GM12878 (cell line): ENCODE measurements around the gene HLA-B. TPM values are rescaled to one million over a fixed set of nuclear protein-coding genes. Genes with fewer than 3 reads are reported as not detected.

Source experiments
- ATAC-seq: fragments of 200-7000 bp; cut with Tn5 transposase; 3 replicates; pipeline ENCODE4 v1.9.1; 2020; ENCODE audit warnings: mild to moderate bottlenecking, moderate library complexity
- BruUV-seq: library from RNA; stranded (reverse); fragments of 400-500 nt; replicated peaks from 2 replicates; lab custom pipeline; 2021; lab: Mats Ljungman, UMichigan
- CTCF ChIA-PET: fragments of 300-600 bp; sonication (Branson Sonifier 250); formaldehyde crosslinking; extraction: SDS; loops from one replicate; lab custom pipeline; 2021; ENCODE audit warnings: inconsistent platforms; lab: Yijun Ruan, JAX
- POLR2A ChIA-PET: fragments of 350-600 bp; formaldehyde crosslinking; extraction: SDS; loops from one replicate; lab custom pipeline; 2021; ENCODE audit warnings: inconsistent platforms; lab: Charles Lee
- RAD21 ChIA-PET: fragments of 300-600 bp; sonication (Branson Sonifier 250); formaldehyde crosslinking; loops from one replicate; lab custom pipeline; 2023; ENCODE audit warnings: antibody characterized with exemption; ENCODE audit not compliant: unreplicated experiment; lab: Charles Lee
- SMC1A ChIA-PET: fragments of 300-600 bp; sonication (Branson Sonifier 250); formaldehyde crosslinking; loops from one replicate; lab custom pipeline; 2023; ENCODE audit not compliant: unreplicated experiment, uncharacterized antibody; lab: Charles Lee
- DNase-seq: peaks from one replicate; pipeline ENCODE4 v3.0.0-alpha.2; 2011; ENCODE audit warnings: low read depth, low spot score
- FAIRE-seq: peaks from 3 replicates; lab custom pipeline; 2011; peaks lifted over from hg19 to GRCh38; lab: Jason Lieb, UNC
- H2AFZ ChIP-seq: 2 replicates; pipeline ENCODE4 v1.6.0; 2011; ENCODE audit warnings: low read depth, low read length, control low read depth; ENCODE audit not compliant: control insufficient read depth
- H3K27ac ChIP-seq: 2 replicates; pipeline ENCODE4 v1.5.1; 2011; ENCODE audit warnings: control low read depth; ENCODE audit not compliant: control insufficient read depth, insufficient read depth
- H3K27me3 ChIP-seq, 2 experiments: replicated peaks in 1 of 2; 2 replicates each; pipeline versions ENCODE4 v1.6.0 to v1.6.1; 2011; ENCODE audit warnings: low read length in 1 of 2; ENCODE audit not compliant: control insufficient read depth in 2 of 2, insufficient read depth in 2 of 2
- H3K36me3 ChIP-seq, 2 experiments: 2 replicates each; pipeline ENCODE4 v1.5.1; 2011; ENCODE audit warnings: low read length in 1 of 2; ENCODE audit not compliant: control insufficient read depth in 2 of 2, insufficient read depth in 2 of 2
- H3K4me1 ChIP-seq: 2 replicates; pipeline ENCODE4 v1.6.1; 2011; ENCODE audit warnings: mild to moderate bottlenecking, low read length, moderate library complexity, mixed read lengths; ENCODE audit not compliant: control insufficient read depth, insufficient read depth
- H3K4me2 ChIP-seq: 2 replicates; pipeline ENCODE4 v1.6.0; 2011; ENCODE audit warnings: control low read depth; ENCODE audit not compliant: control insufficient read depth, insufficient read depth
- H3K4me3 ChIP-seq: fragments of 200-600 bp; sonication (generic); 2 replicates; pipeline ENCODE4 v1.5.1; 2016
- H3K79me2 ChIP-seq: 2 replicates; pipeline ENCODE4 v1.6.0; 2011; ENCODE audit warnings: low read length; ENCODE audit not compliant: control insufficient read depth, insufficient read depth
- H3K9ac ChIP-seq: 2 replicates; pipeline ENCODE4 v1.8.0; 2011; ENCODE audit warnings: low read length, control low read depth, mixed read lengths; ENCODE audit not compliant: control insufficient read depth, insufficient read depth
- H3K9me3 ChIP-seq: replicated peaks from 3 replicates; pipeline ENCODE4 v1.5.1; 2011; ENCODE audit warnings: mild to moderate bottlenecking, low read length; ENCODE audit not compliant: control insufficient read depth, insufficient read depth
- H4K20me1 ChIP-seq: 2 replicates; pipeline ENCODE4 v1.6.0; 2011; ENCODE audit not compliant: control insufficient read depth, insufficient read depth
- ATF3 ChIP-seq: IDR thresholded peaks from 2 replicates; pipeline ENCODE4 v1.6.1; 2011; ENCODE audit warnings: low read depth, mild to moderate bottlenecking, low read length, moderate library complexity, borderline replicate concordance; ENCODE audit errors: extremely low read depth
- BCL3 ChIP-seq: IDR thresholded peaks from 2 replicates; pipeline ENCODE4 v1.6.1; 2011; ENCODE audit warnings: borderline replicate concordance, low read depth, mild to moderate bottlenecking, moderate library complexity, low read length; ENCODE audit not compliant: insufficient read depth, poor library complexity, severe bottlenecking
- E2F8 ChIP-seq: fragments of 450-650 bp; IDR thresholded peaks from 2 replicates; pipeline ENCODE4 v1.6.1; 2018; ENCODE audit warnings: mild to moderate bottlenecking, low read depth, moderate library complexity; ENCODE audit not compliant: partially characterized antibody
- EGR1 ChIP-seq, 2 experiments: IDR thresholded peaks; 1 replicate in 1 of 2; 2 replicates in 1 of 2; pipeline ENCODE4 v1.6.1; 2011 to 2012; ENCODE audit warnings: low read depth in 2 of 2, low read length in 2 of 2, borderline replicate concordance in 1 of 2, mild to moderate bottlenecking in 1 of 2, moderate library complexity in 1 of 2
- JUND ChIP-seq: IDR thresholded peaks from 2 replicates; pipeline ENCODE4 v1.6.1; 2012; ENCODE audit warnings: low read depth, mild to moderate bottlenecking, low read length, improper control_type of control experiment, moderate library complexity
- MLLT1 ChIP-seq: fragments of 450-650 bp; IDR thresholded peaks from 2 replicates; pipeline ENCODE4 v1.6.1; 2016; ENCODE audit warnings: mild to moderate bottlenecking
- NFIC ChIP-seq: IDR thresholded peaks from 2 replicates; pipeline ENCODE4 v1.6.1; 2012; ENCODE audit warnings: low read depth, mild to moderate bottlenecking, inconsistent platforms, low read length, moderate library complexity
- NR2F1 ChIP-seq: fragments of 450-650 bp; conservative IDR thresholded peaks from 2 replicates; pipeline ENCODE4 v1.6.1; 2017; ENCODE audit warnings: mild to moderate bottlenecking
- PKNOX1 ChIP-seq: fragments of 450-650 bp; IDR thresholded peaks from 2 replicates; pipeline ENCODE4 v1.6.1; 2016; ENCODE audit warnings: mild to moderate bottlenecking
- POLR2A ChIP-seq: IDR thresholded peaks from 2 replicates; pipeline ENCODE4 v1.6.1; 2011; ENCODE audit warnings: low read depth, mild to moderate bottlenecking, low read length
- POLR2AphosphoS2 ChIP-seq: IDR thresholded peaks from 2 replicates; pipeline ENCODE4 v1.6.1; 2011; ENCODE audit warnings: low read depth, mild to moderate bottlenecking, low read length, improper control_type of control experiment, moderate library complexity
- TCF3 ChIP-seq: IDR thresholded peaks from 2 replicates; pipeline ENCODE4 v1.6.1; 2012; ENCODE audit warnings: low read depth, mild to moderate bottlenecking, low read length, borderline replicate concordance; ENCODE audit not compliant: insufficient read depth
- WGBS: methylation state at CpG from one replicate; pipeline ENCODE4 v1.1.6; 2016; ENCODE audit warnings: low lambda C conversion rate; ENCODE audit not compliant: insufficient replicate concordance, insufficient coverage; ENCODE audit errors: missing lambda C conversion rate; 5-methylcytosine and 5-hydroxymethylcytosine counted together
- in situ Hi-C: fragments of 300-500 bp; cut with MboI; formaldehyde crosslinking; loops from 9 replicates; pipeline ENCODE4 v1.14.3; 2018; ENCODE audit warnings: mixed read lengths
- intact Hi-C: fragments of 100-400 bp; cut with micrococcal nuclease; formaldehyde crosslinking; loops from one replicate; pipeline ENCODE4 v1.14.2; 2022; ENCODE audit not compliant: unreplicated experiment
- polyA plus RNA-seq, 11 experiments: library from polyadenylated mRNA; depleted of rRNA in 4 of 11; unstranded in 6 of 11; stranded (reverse) in 5 of 11; fragments of >200 nt; fragmentation: Nextera tagmentation in 4 of 11; fragmentation: Illumina TruSeq in 1 of 11; extraction: Ambion mirVana in 4 of 11; extraction: Trizol in 1 of 11; gene quantifications; 1 replicate in 1 of 11; 2 replicates in 10 of 11; pipeline versions ENCODE4 v1.2.1 to v1.2.3, GENCODE V29; 2011 to 2016; ENCODE audit warnings: inconsistent platforms in 2 of 11, missing spikeins in 2 of 11, low read depth in 1 of 11
- total RNA-seq, 4 experiments: library from RNA; depleted of rRNA in 3 of 4; stranded (reverse); fragments of >200 nt in 3 of 4; fragmentation: Illumina TruSeq in 1 of 4; extraction: Trizol in 1 of 4; gene quantifications; 2 replicates each; pipeline versions ENCODE4 v1.2.1 to v1.2.3, GENCODE V29; 2013 to 2021

HLA-B gene
- total and polyA plus RNA-seq, 10 of the 15 experiments (the other 5 are each of a cell fraction or from before 2014, with no cell fraction given) = 820 to 5,128 (median 3,370) TPM

- peak; percentile 25 for TF ChIP-seq BCL3
- TF ChIP-seq POLR2AphosphoS2 = peak; percentile 44
- 0 out of 3 replicates have a peak, but pooled peaks of 1 of the 2 experiments have one; percentile 2 for TF ChIP-seq EGR1 (IDR thresholded peaks at IDR 0.05; ENCODE audit: borderline replicate concordance in 1 of 2, low read depth in 2 of 2, low read length in 2 of 2)
- peak; percentile 31; the same call in 1 of the 2 replicates for TF ChIP-seq NFIC
- TF ChIP-seq POLR2A = peak; percentile 47; the same call in 1 of the 2 replicates
- TF ChIP-seq JUND = no peak
- no peak for TF ChIP-seq TCF3
Measured at GRCh38 chr6:31351401-31352309, 5.3 kb downstream of the HLA-B start (continued).

GRCh38 chr6:31351033-31351380, 6.0 kb downstream of the HLA-B start:
- POLR2A ChIA-PET = interaction anchor here (1.3 kb wide), 1 partner anchor 8 kb away, joined by 3 read pairs; no protein-coding TSS in a partner anchor
- H3K9ac ChIP-seq = no peak overlapping the region
- intact Hi-C loops (no loop called here), in situ Hi-C loops (loop anchor here (5.0 kb wide), 1 partner anchor 84 kb away; no protein-coding TSS in a partner anchor)
- RAD21 ChIA-PET = no interaction called here
- H3K4me3 ChIP-seq = no peak overlapping the region
- no peaks in the 10 kb centered on the region for H3K27me3 ChIP-seq
- ATAC-seq = peak; percentile 19
- H3K27ac ChIP-seq = no peak overlapping the region
- peaks cover 20% of the 10 kb centered on the region for H4K20me1 ChIP-seq
- WGBS = 64% methylated on average over 3 of the region's 3 CpGs
- H2AFZ ChIP-seq = no peak overlapping the region
- H3K36me3 ChIP-seq = peaks cover 15 to 26% of the 10 kb centered on the region in 2 experiments
- no peaks in the 10 kb centered on the region; the same call in 2 of the 3 replicates for H3K9me3 ChIP-seq
- no peak for DNase-seq
- H3K4me1 ChIP-seq = peaks cover 14% of the 10 kb centered on the region
- no peak overlapping the region for H3K4me2 ChIP-seq
- peaks cover 20% of the 10 kb centered on the region for H3K79me2 ChIP-seq
- BruUV-seq = no TSS peak
- no peak for FAIRE-seq
- SMC1A ChIA-PET = interaction anchor here (0.7 kb wide), 1 partner anchor 110 kb away, joined by 3 read pairs; no protein-coding TSS in a partner anchor
- CTCF ChIA-PET = interaction anchor here (2.2 kb wide), 1 partner anchor 16 kb away, joined by 6 read pairs; no protein-coding TSS in a partner anchor
- TF ChIP-seq NR2F1 (no peak), E2F8 (no peak), POLR2A (peak; percentile 80), MLLT1 (no peak), ATF3 (no peak), POLR2AphosphoS2 (0 out of 2 replicates have a peak, but pooled peaks have one; percentile 47), PKNOX1 (peak; percentile 32; the same call in 1 of the 2 replicates)
